Frontal cortex (tissue), 4 donors: ENCODE measurements around the gene BRIX1. TPM values are rescaled to one million over a fixed set of nuclear protein-coding genes. Genes with fewer than 3 reads are reported as not detected.

ENCODE experiments used
- DNase-seq, 2 donors: peaks; one replicate each; pipeline ENCODE4 v3.0.0; 2012; ENCODE audit warnings: low spot score in 2 of 2
- FAIRE-seq: peaks from 2 replicates; lab custom pipeline; 2012; peaks lifted over from hg19 to GRCh38; lab: Jason Lieb, UNC
- total RNA-seq: library from RNA; depleted of rRNA; stranded (reverse); fragments of >200 nt; gene quantifications from one replicate; pipeline ENCODE4 v1.2.3, GENCODE V29; 2014
- donor health status: control.
- donor health status: control.
- donor health status: control.

Gene BRIX1, protein sequence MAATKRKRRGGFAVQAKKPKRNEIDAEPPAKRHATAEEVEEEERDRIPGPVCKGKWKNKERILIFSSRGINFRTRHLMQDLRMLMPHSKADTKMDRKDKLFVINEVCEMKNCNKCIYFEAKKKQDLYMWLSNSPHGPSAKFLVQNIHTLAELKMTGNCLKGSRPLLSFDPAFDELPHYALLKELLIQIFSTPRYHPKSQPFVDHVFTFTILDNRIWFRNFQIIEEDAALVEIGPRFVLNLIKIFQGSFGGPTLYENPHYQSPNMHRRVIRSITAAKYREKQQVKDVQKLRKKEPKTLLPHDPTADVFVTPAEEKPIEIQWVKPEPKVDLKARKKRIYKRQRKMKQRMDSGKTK
- total RNA-seq, result 47.7 TPM

DNA sequence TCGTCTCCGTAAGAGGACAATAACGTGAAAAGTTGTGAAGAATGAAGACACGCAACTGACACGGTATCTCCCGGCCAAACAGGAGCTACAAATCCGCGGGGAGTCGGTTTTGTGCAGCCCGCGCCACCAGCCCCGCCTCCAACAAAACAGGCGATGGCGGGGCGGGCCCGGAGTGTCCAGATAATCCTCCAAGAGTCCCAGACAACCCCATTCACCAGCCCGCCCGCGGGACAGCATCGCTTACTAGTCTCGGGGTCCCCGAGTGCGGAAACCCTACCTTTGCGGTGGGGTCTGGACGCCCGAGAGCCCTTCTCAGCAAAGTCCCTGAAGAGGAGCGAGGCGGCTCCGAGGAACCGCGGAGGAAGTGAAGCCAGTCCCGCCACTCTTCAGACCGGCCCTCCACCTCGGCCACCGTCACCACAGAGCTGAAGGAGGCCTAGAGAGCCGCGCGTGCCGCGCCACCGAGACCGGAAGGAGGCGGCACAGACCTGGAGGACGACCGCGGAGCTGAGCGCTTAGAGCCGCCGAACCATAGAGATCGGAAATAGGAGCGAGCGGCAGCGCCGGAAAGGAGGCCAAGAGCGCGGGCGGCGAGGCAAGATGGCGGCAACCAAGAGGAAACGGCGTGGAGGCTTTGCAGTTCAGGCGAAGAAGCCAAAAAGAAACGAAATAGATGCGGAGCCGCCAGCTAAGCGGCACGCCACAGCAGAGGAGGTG is at the start of gene BRIX1, which contains the start of gene RAD1:
Gene BRIX1, plus strand, starts transcription at position 573 of the 717 bp plus-strand sequence. Its CDS starts 28 bp downstream, at position 601.
Gene RAD1, minus strand, starts transcription at position 366 of the 717 bp plus-strand sequence. CDS start 612 bp downstream, outside the sequence.
- DNase-seq (peak; percentile 72 to 88), FAIRE-seq (no peak)

DNA sequence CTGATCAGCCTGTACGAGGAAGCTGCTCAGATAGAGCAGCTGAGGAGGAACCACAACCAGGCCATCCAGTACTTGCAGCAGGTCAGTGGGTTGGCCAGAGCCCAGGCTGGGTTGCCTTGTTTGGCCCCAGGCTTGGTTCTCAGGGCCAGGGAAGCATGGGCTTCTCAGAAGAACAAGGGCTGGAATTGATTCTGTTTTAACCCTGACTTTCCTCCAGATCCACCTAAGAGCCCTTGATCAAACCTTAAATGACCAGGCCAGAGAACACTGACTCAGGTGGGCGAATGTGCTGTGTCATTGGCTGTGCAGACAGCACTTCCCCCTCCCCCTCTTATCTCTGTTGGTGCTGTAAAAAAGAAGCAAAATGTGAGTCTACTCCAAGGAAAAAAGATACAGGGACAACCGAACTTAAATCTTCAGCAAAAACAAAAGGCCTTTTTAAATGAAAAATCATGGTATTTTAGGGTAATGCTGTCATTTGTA is 48.5 kb upstream of the BRIX1 start:
- DNase-seq (no peak), FAIRE-seq (no peak)

GRCh38 chr5:34867660-34868059 is 47.9 kb upstream of the BRIX1 start:
- FAIRE-seq (no peak), DNase-seq (no peak)

GRCh38 chr5:34868791-34869190 is 46.7 kb upstream of the BRIX1 start:
- no peak for DNase-seq
- no peak for FAIRE-seq

DNA sequence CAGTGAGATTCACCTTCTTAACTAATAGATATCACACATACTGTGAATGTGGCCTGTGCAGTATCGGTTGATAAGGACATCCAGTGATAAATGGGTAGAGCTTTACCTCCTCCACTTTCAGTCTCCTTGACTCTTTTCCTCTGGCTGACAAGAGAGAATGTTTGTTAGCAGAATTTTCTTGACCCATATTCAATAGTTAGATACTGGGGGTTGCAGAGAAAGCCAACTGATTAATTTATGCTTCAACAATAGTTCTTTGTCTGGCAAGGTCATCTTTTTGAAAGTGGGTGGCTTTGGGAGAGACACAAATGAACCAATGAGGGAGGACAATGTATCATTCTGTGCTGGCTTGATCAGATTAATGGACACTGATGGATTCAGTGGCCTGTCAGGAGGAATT is 46.3 kb upstream of the BRIX1 start:
- no peak for FAIRE-seq
- no peak for DNase-seq

GRCh38 chr5:34870382-34870781 is 45.1 kb upstream of the BRIX1 start:
- no peak for DNase-seq
- FAIRE-seq, result no peak

DNA sequence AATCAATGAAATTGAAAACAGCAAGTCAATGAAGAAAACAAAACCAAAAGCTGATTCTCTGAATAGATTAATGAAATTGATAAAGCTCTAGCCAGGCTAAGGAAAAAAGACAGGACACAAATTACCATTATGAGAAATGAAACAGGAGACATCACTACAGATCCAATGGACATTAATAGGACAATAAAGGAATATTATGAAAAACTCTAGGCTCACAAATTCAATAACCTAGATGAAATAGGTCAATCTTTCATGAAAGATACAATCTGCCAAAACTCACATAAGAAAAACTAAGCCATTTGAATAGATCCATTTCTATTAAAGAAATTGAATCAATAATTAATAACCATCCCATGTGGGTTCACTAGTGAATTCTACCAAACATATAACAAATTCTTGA is 39.2 kb upstream of the BRIX1 start:
- FAIRE-seq (no peak), DNase-seq (no peak)

DNA sequence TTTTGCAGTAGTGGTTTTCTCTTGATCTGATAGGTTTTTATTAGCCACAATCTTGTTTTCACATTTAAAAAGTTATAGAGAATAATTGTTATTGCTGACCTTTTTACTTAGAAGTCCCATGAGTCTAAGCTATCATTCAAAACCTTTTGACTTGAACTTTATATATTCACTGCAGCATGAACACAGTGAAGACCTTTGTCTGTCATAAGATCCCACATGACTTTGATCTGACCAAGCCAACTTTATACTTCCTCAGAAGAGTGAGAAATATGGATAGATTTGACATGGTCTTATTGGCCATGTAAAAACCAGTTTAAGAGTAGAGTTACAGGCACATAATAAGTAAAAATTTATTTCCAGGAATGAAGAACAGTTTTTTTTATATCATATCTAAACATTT is 34.3 kb upstream of the BRIX1 start:
- FAIRE-seq, result no peak

GRCh38 chr5:34886392-34887119 is 29.0 kb upstream of the BRIX1 start:
- no peak for DNase-seq
- no peak for FAIRE-seq

More for the DNA sequence above, 34.3 kb upstream of the BRIX1 start:
- DNase-seq, result no peak

- FAIRE-seq (no peak), DNase-seq (no peak)
Measured at GRCh38 chr5:34889394-34889793, 26.1 kb upstream of the BRIX1 start.

GRCh38 chr5:34891981-34892380 is 23.5 kb upstream of the BRIX1 start:
- DNase-seq (no peak), FAIRE-seq (no peak)

GRCh38 chr5:34892414-34892813 is 23.1 kb upstream of the BRIX1 start:
- no peak for DNase-seq
- no peak for FAIRE-seq

- no peak for DNase-seq
- no peak for FAIRE-seq
Measured at GRCh38 chr5:34894716-34895115, 20.8 kb upstream of the BRIX1 start.

- FAIRE-seq (no peak), DNase-seq (no peak)
Measured at GRCh38 chr5:34895641-34896419, 19.7 kb upstream of the BRIX1 start.

- DNase-seq (no peak), FAIRE-seq (no peak)
Measured at GRCh38 chr5:34897646-34898045, 17.9 kb upstream of the BRIX1 start.

DNA sequence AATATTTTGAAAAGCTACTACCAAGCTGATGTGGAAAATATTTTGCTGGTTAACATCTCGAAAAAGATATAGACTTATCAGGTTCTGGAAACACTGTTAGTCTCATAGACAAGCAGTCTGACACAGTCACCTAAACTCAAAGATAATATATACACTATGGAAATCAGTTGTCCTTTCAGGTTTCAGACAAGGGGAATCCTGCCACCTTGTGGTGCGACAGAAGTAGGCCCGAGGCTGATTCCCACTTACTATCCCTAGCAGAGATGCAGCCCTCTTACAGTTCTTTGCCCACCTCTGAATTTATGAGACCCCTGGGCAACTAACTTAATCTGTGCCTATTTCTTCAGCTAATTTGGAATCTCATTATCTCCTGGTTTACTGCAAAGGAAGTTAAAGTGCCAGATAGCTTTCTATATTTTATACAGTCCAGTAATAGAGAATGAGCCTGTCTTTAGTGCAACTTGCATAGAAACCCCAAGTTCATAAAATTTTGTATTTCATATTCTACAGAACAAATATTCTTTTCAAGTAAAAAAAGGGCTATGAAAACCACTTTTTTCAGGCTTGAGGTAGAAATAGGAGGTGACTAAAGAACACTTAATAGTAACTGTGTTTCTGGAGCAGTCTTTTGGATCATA is 17.1 kb upstream of the BRIX1 start:
- DNase-seq (peak; percentile 25 to 54), FAIRE-seq (no peak)

- DNase-seq (no peak), FAIRE-seq (no peak)
Measured at GRCh38 chr5:34899066-34899465, 16.4 kb upstream of the BRIX1 start.

GRCh38 chr5:34900652-34901051 is 14.9 kb upstream of the BRIX1 start:
- DNase-seq (no peak), FAIRE-seq (no peak)

DNA sequence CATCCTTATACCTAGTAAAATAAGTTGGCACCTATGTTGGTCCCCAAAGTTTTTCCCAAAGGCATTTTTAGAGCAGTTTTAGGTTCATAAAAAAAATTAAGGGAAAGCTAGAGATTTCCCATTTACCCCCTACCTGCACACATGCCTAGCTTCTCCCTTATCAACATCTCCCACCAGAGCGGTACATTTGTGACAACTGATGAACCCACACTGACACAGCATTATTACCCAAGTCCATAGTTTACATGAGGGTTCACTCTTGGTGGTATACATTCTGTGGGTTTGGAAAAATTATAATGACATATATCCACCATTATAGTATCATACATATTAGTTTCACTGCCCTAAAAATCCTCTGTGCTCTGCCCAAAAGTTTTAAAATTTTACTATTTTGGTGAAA is 12.3 kb upstream of the BRIX1 start:
- FAIRE-seq, result no peak

More for the DNA sequence above, 12.3 kb upstream of the BRIX1 start:
- DNase-seq, result no peak
